IPS-11a (cell line): ENCODE measurements around the gene MALAT1.
A peak's percentile ranks its signal among the peaks of the same experiment; 100 is the strongest.

ENCODE experiments used
- H3K4me3 ChIP-seq: one replicate; pipeline ENCODE4 v1.5.1; 2013; ENCODE audit warnings: low read depth, low read length, control low read depth

MALAT1 gene

DNA sequence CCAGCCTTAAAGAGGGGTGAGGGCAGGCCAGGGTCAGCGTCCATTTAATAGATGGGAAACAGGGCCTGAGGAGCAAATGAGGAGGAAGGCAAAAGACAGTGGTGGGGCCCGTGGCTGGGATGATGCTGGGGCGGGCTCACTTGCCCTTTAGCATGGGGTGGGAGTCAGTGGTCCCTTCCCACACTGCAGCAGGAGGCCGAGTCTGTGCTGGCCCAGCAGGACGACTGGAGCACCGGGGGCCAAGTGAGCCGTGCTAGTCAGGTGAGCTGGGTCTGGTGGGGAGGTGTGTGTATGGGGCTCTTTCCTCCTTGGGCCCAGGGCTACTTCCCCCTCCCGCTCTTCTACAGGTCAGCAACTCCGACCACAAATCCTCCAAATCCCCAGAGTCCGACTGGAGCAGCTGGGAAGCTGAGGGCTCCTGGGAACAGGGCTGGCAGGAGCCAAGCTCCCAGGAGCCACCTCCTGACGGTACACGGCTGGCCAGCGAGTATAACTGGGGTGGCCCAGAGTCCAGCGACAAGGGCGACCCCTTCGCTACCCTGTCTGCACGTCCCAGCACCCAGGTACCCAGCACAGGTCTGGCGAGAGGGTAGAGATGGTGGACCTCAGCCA lies 38.9 kb downstream of the MALAT1 start:
- no peak overlapping the region for H3K4me3 ChIP-seq

GRCh38 chr11:65538232-65538914 lies 39.5 kb downstream of the MALAT1 start:
- no peak overlapping the region for H3K4me3 ChIP-seq

GRCh38 chr11:65538915-65539743 lies 40.3 kb downstream of the MALAT1 start:
- H3K4me3 ChIP-seq: peak overlapping the region; percentile 43

GRCh38 chr11:65539744-65540289 lies 41.0 kb downstream of the MALAT1 start:
- peak overlapping the region; percentile 43 for H3K4me3 ChIP-seq

- peak overlapping the region; percentile 60 for H3K4me3 ChIP-seq
These were observed 41.6 kb downstream of the MALAT1 start for GRCh38 chr11:65540290-65541092.

- H3K4me3 ChIP-seq: peak overlapping the region; percentile 60
These were observed 42.5 kb downstream of the MALAT1 start for GRCh38 chr11:65541093-65541982.

- H3K4me3 ChIP-seq: no peak overlapping the region
These were observed 44.0 kb downstream of the MALAT1 start for GRCh38 chr11:65542738-65543390.

- peak overlapping the region; percentile 50 for H3K4me3 ChIP-seq
These were observed 47.0 kb downstream of the MALAT1 start for GRCh38 chr11:65545853-65546216.

DNA sequence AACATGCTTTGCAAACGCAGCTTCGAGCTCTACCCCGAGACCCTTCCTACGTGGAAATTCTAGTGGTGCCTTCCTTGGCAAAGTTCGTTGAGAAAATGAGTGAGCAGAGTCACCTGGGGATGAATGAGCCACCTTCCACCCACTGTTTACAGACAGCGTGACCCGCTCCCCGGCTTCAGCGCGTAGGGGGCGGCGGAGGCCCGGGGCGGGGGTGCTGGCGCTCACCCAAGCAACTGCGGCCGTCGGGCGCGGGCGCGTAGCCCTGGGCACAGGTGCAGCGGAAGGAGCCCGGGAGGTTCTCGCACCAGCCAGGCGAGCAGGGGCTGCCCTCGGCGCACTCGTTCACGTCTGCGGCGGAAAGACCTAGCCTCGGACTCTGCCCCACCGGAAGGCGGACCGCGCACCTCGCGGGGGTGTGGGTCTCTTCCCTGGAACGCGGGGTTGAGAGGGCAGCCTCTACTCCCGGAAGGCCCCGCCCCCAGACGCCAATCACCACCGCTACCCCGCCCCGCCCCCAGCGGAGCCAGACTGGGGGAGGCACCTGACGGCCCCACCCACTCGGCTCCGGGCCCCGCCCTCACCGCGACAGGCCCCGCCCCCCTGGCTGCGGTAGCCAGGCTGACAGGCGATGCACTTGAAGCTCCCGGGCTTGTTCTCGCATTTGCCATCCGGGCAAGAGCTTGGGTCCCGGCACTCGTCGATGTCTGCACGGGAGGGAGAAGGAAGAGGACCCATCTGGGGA lies 47.5 kb downstream of the MALAT1 start:
- peak overlapping the region; percentile 50 for H3K4me3 ChIP-seq

DNA sequence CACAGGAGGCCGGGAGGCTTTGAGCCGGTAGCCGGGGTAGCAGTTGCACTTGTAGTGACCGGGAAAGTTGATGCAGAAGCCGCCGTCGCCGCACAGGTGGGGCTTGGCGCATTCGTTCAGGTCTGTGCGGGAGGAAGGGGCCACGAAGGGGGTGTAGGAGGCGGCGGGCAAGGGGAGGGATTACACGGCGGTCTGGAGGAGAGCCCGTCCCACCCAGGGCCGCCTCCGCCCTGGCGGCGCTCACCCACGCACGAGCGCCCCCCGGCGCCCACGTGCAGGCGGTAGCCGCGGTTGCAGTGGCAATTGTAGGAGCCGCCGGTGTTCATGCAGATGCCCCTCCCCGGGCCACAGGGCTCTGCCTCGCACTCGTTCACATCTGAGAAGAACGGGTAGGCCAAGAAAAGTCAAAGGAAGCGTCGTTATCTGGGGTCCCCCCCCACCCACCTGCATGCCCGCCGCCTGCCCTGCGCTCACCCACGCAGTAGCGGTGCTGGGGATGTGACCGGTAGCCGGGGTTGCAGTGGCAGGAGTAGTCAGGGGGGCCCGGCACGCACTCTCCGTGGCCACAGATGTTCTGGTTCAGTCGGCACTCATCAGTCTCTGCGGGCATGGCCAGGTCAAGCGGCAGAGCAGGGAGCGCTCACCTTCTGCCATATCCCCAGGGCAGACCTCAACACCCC lies 48.7 kb downstream of the MALAT1 start:
- H3K4me3 ChIP-seq: no peak overlapping the region

DNA sequence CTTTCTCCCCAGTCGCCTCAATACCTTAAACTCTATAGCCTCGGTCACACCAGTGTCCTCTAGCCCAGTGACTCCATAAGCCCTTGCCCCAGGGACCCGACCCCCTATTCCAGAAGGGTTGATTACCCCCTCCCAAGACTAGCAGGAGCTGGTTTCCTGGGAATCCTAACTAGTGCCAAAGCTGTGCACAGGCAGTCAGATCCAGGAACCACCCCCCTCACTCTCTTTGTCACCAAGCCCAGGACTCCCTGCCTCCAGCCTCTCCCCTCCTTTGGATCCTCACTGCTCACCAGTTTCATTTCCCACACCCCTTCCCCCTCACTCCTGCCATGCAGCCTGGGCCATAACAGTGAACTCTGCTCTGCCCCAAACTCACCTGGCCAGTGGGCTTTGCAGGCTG lies 49.5 kb downstream of the MALAT1 start:
- no peak overlapping the region for H3K4me3 ChIP-seq

- H3K4me3 ChIP-seq: no peak overlapping the region
These were observed 50.3 kb downstream of the MALAT1 start for GRCh38 chr11:65549096-65549495.

DNA sequence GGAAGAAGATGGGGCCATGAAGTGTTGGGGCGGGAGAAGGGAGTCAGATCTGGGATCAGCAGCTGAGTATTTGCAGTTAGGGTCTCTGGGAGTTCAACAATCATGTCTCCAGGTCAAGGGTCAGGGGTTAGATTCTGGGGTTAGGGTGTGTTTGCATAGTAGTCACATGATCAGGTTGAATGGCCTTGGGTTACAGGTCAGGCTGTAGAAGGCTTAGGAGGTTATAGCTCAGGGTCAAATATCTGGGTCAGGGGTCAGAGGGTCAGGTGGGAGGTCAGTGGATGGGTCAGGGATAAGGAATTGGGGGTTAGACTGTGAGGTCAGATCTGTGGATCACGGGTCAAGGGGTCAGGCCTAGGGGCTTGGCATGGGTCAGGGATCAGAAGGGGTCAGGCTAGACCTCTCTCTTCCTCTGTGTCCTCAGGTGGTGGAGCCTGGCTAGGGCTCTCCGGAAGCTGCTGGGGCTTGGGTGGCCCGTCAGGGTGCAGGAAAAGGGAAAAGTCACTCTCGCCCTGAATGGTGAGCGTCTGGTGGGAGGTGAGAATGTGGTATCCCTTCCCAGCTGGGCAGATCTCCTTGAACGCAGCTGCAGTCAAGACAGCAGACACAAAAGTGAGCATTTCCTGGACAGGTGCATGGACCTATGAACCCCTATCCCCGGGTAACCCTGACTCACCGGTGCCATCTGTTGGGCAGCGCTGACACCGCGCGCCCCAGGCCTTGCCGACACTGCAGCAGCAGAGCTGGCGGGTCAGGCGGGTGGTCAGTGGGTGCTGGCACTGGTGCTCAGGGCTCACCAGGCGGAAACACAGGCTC lies 52.9 kb downstream of the MALAT1 start:
- no peak overlapping the region for H3K4me3 ChIP-seq

DNA sequence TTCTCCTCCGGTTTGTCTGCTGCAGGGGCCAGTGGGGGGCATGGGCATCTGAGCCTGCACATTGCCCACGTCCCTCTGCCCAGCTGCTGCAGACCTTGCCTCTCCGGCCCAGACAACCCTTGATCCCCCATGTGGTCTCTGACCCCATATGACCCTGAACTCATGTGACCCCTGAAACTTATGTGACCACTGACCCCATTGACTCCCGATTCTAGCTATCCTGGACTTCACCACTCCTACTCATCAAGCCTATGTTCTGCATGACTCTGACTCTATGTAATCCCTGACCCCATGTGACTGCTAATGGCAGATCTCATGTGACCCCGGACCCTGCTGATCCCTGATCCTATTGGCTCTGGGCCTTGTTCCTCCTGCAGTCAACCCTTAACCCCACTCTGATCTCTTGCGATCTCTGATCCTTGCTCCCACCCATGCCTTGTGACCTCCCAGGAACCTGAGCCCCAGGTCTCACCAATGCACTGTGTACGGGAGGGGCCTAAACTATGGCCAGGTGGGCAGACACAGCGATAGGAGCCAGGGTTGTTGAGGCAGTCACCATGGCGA lies 53.6 kb downstream of the MALAT1 start:
- no peak overlapping the region for H3K4me3 ChIP-seq

DNA sequence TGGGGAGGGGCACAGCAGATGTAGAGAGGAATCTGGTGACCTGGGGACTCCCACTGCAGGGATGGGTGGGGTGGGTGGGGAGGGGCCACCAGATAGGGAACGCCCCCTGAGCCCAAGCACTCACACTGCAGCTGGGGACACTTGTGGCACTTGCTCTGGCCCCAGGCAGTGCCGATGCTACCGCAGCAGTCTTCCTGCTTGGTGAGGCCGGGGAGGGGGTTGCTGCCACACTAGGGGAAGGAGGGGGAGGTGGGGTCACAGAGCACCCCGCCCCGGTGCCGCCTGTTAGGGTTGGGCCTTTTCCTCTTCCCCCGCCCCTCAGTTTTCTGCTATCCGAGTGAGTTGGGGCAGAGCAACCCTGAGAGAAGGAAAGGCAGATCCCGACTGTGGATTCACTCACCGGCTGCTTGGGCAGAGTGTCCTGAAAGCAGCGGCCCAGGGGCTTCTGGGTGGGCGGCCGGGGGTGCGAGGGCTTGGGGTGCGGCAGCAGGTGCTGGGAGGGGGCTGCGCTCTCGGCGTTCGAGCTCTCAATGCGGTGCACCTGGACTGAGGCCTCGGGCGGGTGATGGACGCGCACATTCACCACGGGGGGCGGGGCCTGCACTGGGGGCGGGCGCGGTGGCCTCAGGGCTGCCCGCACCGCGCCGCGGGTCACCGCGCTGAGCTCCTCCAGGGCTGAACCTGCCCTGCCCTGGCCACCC lies 54.6 kb downstream of the MALAT1 start:
- H3K4me3 ChIP-seq: no peak overlapping the region

DNA sequence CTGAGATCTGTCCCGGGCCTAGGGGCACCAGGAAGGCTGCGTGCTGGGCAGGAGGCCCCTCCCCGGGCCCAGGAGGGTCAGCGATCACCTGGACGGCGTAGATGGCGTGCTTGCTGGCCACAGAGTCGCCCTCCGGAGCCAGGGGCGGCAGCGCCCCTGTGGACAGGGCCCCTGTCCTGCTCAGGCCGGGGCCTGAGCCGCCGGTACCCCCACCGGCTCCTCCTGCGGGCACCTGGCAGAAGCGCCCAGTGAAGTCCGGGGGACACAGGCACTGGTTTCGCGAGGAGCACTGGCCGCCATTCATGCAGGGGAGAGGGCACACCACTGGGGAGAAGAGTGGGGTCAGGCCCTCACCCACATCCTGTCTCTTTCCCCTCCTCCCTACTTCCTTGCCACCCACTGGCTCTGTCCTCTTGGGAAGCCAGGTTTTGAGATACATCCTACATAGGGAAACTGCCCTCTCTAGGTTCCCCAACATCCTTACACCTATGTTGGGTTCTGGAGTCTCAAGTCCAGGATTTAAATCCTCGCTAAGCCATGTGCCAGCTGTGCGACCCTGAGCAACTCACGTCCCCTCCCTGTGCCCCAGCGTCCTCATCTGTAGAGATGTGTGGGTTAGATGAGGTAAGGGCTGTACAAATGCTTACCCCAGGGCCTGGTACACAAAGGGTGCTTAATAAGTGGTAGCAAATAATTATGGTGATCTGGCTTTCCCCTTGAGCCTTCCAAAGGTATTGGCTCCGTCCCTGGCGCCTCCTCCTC lies 55.4 kb downstream of the MALAT1 start:
- no peak overlapping the region for H3K4me3 ChIP-seq
